HepG2 (cell line): Measurements from ENCODE around the gene ZMYND10. TPM values are rescaled to one million over a fixed set of nuclear protein-coding genes. Genes with fewer than 3 reads are reported as not detected.

ENCODE experiments used
- CHD2 ChIP-seq: IDR thresholded peaks from 2 replicates; pipeline ENCODE4 v1.6.1; 2011; ENCODE audit warnings: low read depth, low read length, improper control_type of control experiment
- GLI4 ChIP-seq: sonication (generic); formaldehyde crosslinking; IDR thresholded peaks from 2 replicates; pipeline ENCODE4 v1.5.1; 2020; ENCODE audit warnings: missing genetic modification reagents, mild to moderate bottlenecking, moderate library complexity, borderline replicate concordance
- HDAC6 ChIP-seq: fragments of 200-600 bp; sonication (generic); IDR thresholded peaks from 2 replicates; pipeline ENCODE4 v1.7.0; 2017; ENCODE audit warnings: mild to moderate bottlenecking, antibody characterized with exemption, low read length, low read depth
- HNF4G ChIP-seq, 2 experiments: sonication (generic) in 1 of 2; formaldehyde crosslinking in 1 of 2; IDR thresholded peaks; 2 replicates each; pipeline versions ENCODE4 v1.4.0 to v1.6.1; 2011 to 2020; ENCODE audit warnings: borderline replicate concordance in 2 of 2, low read depth in 2 of 2, mild to moderate bottlenecking in 2 of 2, low read length in 1 of 2, missing genetic modification reagents in 1 of 2, moderate library complexity in 1 of 2
- IRF2 ChIP-seq: IDR thresholded peaks from 2 replicates; pipeline ENCODE4 v1.6.1; 2018; ENCODE audit warnings: missing genetic modification reagents, missing compliant biosample characterization
- JARID2 ChIP-seq: sonication (generic); formaldehyde crosslinking; IDR thresholded peaks from 2 replicates; pipeline ENCODE4 v1.8.1; 2023; ENCODE audit warnings: missing genetic modification reagents, inconsistent platforms; ENCODE audit not compliant: insufficient replicate concordance
- MLLT10 ChIP-seq: sonication (generic); formaldehyde crosslinking; IDR thresholded peaks from 2 replicates; pipeline ENCODE4 v1.4.0; 2020; ENCODE audit warnings: missing genetic modification reagents
- PAF1 ChIP-seq: IDR thresholded peaks from 2 replicates; pipeline ENCODE4 v1.6.1; 2016; ENCODE audit warnings: missing genetic modification reagents, missing compliant biosample characterization
- PITX1 ChIP-seq: sonication (generic); formaldehyde crosslinking; IDR thresholded peaks from 2 replicates; pipeline ENCODE4 v1.5.1; 2020; ENCODE audit warnings: mild to moderate bottlenecking, missing genetic modification reagents
- RBM39 ChIP-seq: fragments of 200-400 bp; formaldehyde crosslinking; IDR thresholded peaks from one replicate; pipeline ENCODE4 v1.6.1; 2018; ENCODE audit warnings: antibody characterized with exemption, mild to moderate bottlenecking, low read depth, low read length; ENCODE audit not compliant: poor library complexity, severe bottlenecking
- SP4 ChIP-seq: sonication (generic); formaldehyde crosslinking; IDR thresholded peaks from 2 replicates; pipeline ENCODE4 v1.8.1; 2023; ENCODE audit warnings: mild to moderate bottlenecking, missing genetic modification reagents
- ZNF101 ChIP-seq: sonication (generic); formaldehyde crosslinking; IDR thresholded peaks from 2 replicates; pipeline ENCODE4 v1.4.0; 2020; ENCODE audit warnings: mild to moderate bottlenecking, low read depth, missing genetic modification reagents, borderline replicate concordance
- ZNF274 ChIP-seq: sonication (generic); formaldehyde crosslinking; IDR thresholded peaks from 2 replicates; pipeline ENCODE4 v1.5.1; 2020; ENCODE audit warnings: mild to moderate bottlenecking, missing genetic modification reagents
- ZNF3 ChIP-seq: IDR thresholded peaks from 2 replicates; pipeline ENCODE4 v1.7.0; 2017; ENCODE audit warnings: inconsistent platforms
- ZNF343 ChIP-seq: sonication (generic); formaldehyde crosslinking; IDR thresholded peaks from 2 replicates; pipeline ENCODE4 v1.4.0; 2020; ENCODE audit warnings: mild to moderate bottlenecking, missing genetic modification reagents
- ZNF674 ChIP-seq: sonication (generic); formaldehyde crosslinking; IDR thresholded peaks from 2 replicates; pipeline ENCODE4 v1.5.0; 2020; ENCODE audit warnings: low read depth, mild to moderate bottlenecking, missing genetic modification reagents
- ZSCAN12 ChIP-seq: sonication (generic); formaldehyde crosslinking; IDR thresholded peaks from 2 replicates; pipeline ENCODE4 v1.9.0; 2021; ENCODE audit warnings: mild to moderate bottlenecking, missing genetic modification reagents
- ZSCAN25 ChIP-seq: sonication (generic); formaldehyde crosslinking; IDR thresholded peaks from 2 replicates; pipeline ENCODE4 v1.8.0; 2022; ENCODE audit warnings: mild to moderate bottlenecking, missing genetic modification reagents
- polyA plus RNA-seq, 8 experiments: library from polyadenylated mRNA; depleted of rRNA in 3 of 8; stranded (reverse) in 7 of 8; unstranded in 1 of 8; fragments of >200 nt; fragmentation: Illumina TruSeq in 4 of 8; extraction: Trizol in 4 of 8; gene quantifications; 2 replicates each; pipeline versions ENCODE4 v1.2.1 to v1.2.3, GENCODE V29; 2011 to 2016; ENCODE audit warnings: low read depth in 4 of 8, missing spikeins in 1 of 8, mixed read lengths in 1 of 8; ENCODE audit not compliant: insufficient read depth in 1 of 8
- total RNA-seq, 5 experiments: library from RNA; depleted of rRNA; stranded (reverse); fragments of >200 nt; fragmentation: Illumina TruSeq; extraction: Trizol; gene quantifications; 2 replicates each; pipeline ENCODE4 v1.2.3, GENCODE V29; 2016; ENCODE audit warnings: low read depth in 1 of 5
- TF ChIP-seq, protein P1 (sequence below): sonication (generic); formaldehyde crosslinking; IDR thresholded peaks from 2 replicates; pipeline ENCODE4 v1.5.0; 2020; ENCODE audit warnings: mild to moderate bottlenecking, missing genetic modification reagents, borderline replicate concordance
- TF ChIP-seq, protein P2 (sequence below): sonication (generic); formaldehyde crosslinking; IDR thresholded peaks from 2 replicates; pipeline ENCODE4 v1.4.0; 2020; ENCODE audit warnings: missing genetic modification reagents, mild to moderate bottlenecking, borderline replicate concordance
- TF ChIP-seq, protein P3 (sequence below): IDR thresholded peaks from 2 replicates; pipeline ENCODE4 v1.6.1; 2016; ENCODE audit warnings: low read depth, borderline replicate concordance

The ZMYND10 gene
- total and polyA plus RNA-seq, 2 of the 13 experiments (the other 11 are each of a cell fraction or from before 2014, with no cell fraction given): 0.60 to 0.74 TPM

- peak; percentile 87 for TF ChIP-seq PITX1
- peak; percentile 97 for TF ChIP-seq ZNF274 (CRISPR knock-in tag)
- peak; percentile 66 for TF ChIP-seq ZSCAN25 (CRISPR knock-in tag)
- 0 out of 2 replicates have a peak, but pooled peaks have one; percentile 60 for TF ChIP-seq ZNF101 (CRISPR knock-in tag)
- TF ChIP-seq RBM39: peak; percentile 92
- TF ChIP-seq ZNF674 (CRISPR knock-in tag): no peak
- TF ChIP-seq SP4 (CRISPR knock-in tag): peak; percentile 88
- TF ChIP-seq JARID2 (CRISPR knock-in tag): no peak
- peak; percentile 32; the same call in 1 of the 2 replicates for TF ChIP-seq ZNF3 (CRISPR knock-in tag)
- TF ChIP-seq IRF2 (CRISPR knock-in tag): peak; percentile 94
- peak; percentile 85; the same call in 1 of the 2 replicates for TF ChIP-seq ZNF343 (CRISPR knock-in tag)
- TF ChIP-seq HDAC6: no peak
- TF ChIP-seq PAF1: no peak
- TF ChIP-seq, protein P1, sequence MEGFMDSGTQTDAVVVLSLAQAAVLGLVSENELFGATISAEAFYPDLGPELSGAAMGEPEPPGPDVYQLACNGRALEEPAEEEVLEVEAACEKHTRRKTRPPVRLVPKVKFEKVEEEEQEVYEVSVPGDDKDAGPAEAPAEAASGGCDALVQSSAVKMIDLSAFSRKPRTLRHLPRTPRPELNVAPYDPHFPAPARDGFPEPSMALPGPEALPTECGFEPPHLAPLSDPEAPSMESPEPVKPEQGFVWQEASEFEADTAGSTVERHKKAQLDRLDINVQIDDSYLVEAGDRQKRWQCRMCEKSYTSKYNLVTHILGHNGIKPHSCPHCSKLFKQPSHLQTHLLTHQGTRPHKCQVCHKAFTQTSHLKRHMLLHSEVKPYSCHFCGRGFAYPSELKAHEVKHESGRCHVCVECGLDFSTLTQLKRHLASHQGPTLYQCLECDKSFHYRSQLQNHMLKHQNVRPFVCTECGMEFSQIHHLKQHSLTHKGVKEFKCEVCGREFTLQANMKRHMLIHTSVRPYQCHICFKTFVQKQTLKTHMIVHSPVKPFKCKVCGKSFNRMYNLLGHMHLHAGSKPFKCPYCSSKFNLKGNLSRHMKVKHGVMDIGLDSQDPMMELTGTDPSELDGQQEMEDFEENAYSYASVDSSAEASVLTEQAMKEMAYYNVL: peak; percentile 58; the same call in 1 of the 2 replicates
- peak; percentile 57; the same call in 1 of the 2 replicates for TF ChIP-seq CHD2
- no peak for TF ChIP-seq MLLT10 (CRISPR knock-in tag)
- peak; percentile 21; the same call in 1 of the 2 replicates for TF ChIP-seq GLI4
- TF ChIP-seq, protein P2, sequence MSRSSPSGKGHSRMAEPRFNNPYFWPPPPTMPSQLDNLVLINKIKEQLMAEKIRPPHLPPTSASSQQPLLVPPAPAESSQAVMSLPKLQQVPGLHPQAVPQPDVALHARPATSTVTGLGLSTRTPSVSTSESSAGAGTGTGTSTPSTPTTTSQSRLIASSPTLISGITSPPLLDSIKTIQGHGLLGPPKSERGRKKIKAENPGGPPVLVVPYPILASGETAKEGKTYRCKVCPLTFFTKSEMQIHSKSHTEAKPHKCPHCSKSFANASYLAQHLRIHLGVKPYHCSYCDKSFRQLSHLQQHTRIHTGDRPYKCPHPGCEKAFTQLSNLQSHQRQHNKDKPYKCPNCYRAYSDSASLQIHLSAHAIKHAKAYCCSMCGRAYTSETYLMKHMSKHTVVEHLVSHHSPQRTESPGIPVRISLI (CRISPR knock-in tag): no peak
- TF ChIP-seq ZSCAN12 (CRISPR knock-in tag): no peak
- TF ChIP-seq HNF4G (IDR thresholded peaks at IDR 0.05; ENCODE audit: borderline replicate concordance, low read depth, low read length): no peak
- TF ChIP-seq HNF4G (CRISPR knock-in tag; IDR thresholded peaks at IDR 0.05; ENCODE audit: borderline replicate concordance, low read depth): peak; percentile 52; the same call in 1 of the 2 replicates
- TF ChIP-seq, protein P3, sequence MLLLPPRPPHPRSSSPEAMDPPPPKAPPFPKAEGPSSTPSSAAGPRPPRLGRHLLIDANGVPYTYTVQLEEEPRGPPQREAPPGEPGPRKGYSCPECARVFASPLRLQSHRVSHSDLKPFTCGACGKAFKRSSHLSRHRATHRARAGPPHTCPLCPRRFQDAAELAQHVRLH: peak; percentile 85
These were observed 5.2 kb upstream of the ZMYND10 start, which contains the start of the genes CYB561D2 and NPRL2 (continued) for GRCh38 chr3:50350527-50351322.
